SU-DHL-6 (cell line): ENCODE results near the gene GRID2.

Experiments used
- H2AFZ ChIP-seq: fragments of 200-600 bp; sonication (generic); 2 replicates; pipeline ENCODE4 v1.6.1; 2014; ENCODE audit warnings: low read depth, mild to moderate bottlenecking, moderate library complexity, mixed read lengths, antibody characterized with exemption, low read length; ENCODE audit not compliant: severe bottlenecking
- H3F3A ChIP-seq: fragments of 200-600 bp; shearing (Covaris generic); 2 replicates; pipeline ENCODE4 v1.6.0; 2016; ENCODE audit warnings: antibody characterized with exemption, mild to moderate bottlenecking; ENCODE audit not compliant: insufficient read depth
- H3K27ac ChIP-seq: fragments of 200-600 bp; sonication (generic); 2 replicates; pipeline ENCODE4 v1.5.1; 2016; ENCODE audit warnings: low read depth, mild to moderate bottlenecking, low read length, moderate library complexity, mixed read lengths
- H3K27me3 ChIP-seq: fragments of 200-600 bp; sonication (generic), shearing (Covaris generic); 2 replicates; pipeline ENCODE4 v1.6.0; 2014; ENCODE audit warnings: mild to moderate bottlenecking, low read length
- H3K36me3 ChIP-seq: fragments of 200-600 bp; sonication (generic); 2 replicates; pipeline ENCODE4 v1.6.1; 2014; ENCODE audit warnings: mild to moderate bottlenecking, low read length, mixed read lengths
- H3K4me2 ChIP-seq: fragments of 300-600, 200-600 bp; shearing (Covaris generic), sonication (generic); 2 replicates; pipeline ENCODE4 v1.6.0; 2014; ENCODE audit warnings: low read length, low read depth, mild to moderate bottlenecking; ENCODE audit not compliant: poor library complexity, severe bottlenecking
- H3K4me3 ChIP-seq: fragments of 200-600 bp; sonication (generic); 2 replicates; pipeline ENCODE4 v1.5.1; 2014; ENCODE audit warnings: antibody characterized with exemption, low read length, mild to moderate bottlenecking, mixed read lengths; ENCODE audit not compliant: insufficient read depth, poor library complexity, severe bottlenecking
- H3K79me2 ChIP-seq: fragments of 200-600 bp; sonication (generic); 2 replicates; pipeline ENCODE4 v1.6.1; 2014; ENCODE audit warnings: mild to moderate bottlenecking, low read length, moderate library complexity; ENCODE audit not compliant: insufficient read depth
- H3K9ac ChIP-seq: fragments of 200-600 bp; sonication (generic); 2 replicates; pipeline ENCODE4 v1.7.0; 2014; ENCODE audit warnings: mild to moderate bottlenecking, low read length
- H3K9me2 ChIP-seq: fragments of 200-600 bp; sonication (generic); replicated peaks from 2 replicates; pipeline ENCODE4 v1.6.1; 2014; ENCODE audit warnings: low read length; ENCODE audit not compliant: insufficient read depth
- H3K9me3 ChIP-seq: fragments of 200-600 bp; sonication (generic); 2 replicates; pipeline ENCODE4 v1.6.1; 2014; ENCODE audit warnings: low read length, mixed read lengths; ENCODE audit not compliant: insufficient read depth
- H4K20me1 ChIP-seq: fragments of 200-600 bp; sonication (generic); 2 replicates; pipeline ENCODE4 v1.6.1; 2014; ENCODE audit warnings: low read depth, mild to moderate bottlenecking, antibody characterized with exemption, low read length, moderate library complexity, mixed read lengths
- CTCF ChIP-seq: fragments of 200-600 bp; sonication (generic); IDR thresholded peaks from one replicate; pipeline ENCODE4 v1.5.1; 2017; ENCODE audit warnings: antibody characterized with exemption, mild to moderate bottlenecking, low read length, moderate library complexity; ENCODE audit not compliant: insufficient read depth, poor library complexity, severe bottlenecking
- EZH2phosphoT487 ChIP-seq: fragments of 200-600 bp; sonication (generic), shearing (Covaris generic); conservative IDR thresholded peaks from 2 replicates; pipeline ENCODE4 v1.6.1; 2018; ENCODE audit warnings: mild to moderate bottlenecking, antibody characterized with exemption, low read length, moderate library complexity, mixed read lengths

Gene GRID2

DNA sequence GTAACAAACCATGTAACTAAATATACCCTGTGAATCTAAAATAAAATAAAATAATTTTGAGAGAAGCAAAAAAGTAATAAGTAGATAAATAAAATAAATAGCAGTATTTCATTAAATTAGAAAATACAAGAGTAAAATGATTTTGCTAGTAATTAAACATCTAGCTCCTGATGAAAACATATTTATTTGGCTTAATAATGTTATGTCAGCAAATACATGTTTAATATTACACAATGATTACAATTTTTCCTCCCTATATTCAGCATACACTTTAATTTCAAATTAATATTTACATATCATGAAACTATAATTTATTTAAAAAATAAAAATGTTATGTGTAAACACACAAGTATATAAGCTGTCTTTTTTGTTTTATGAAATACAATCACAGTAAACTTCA, 697.1 kb downstream of the GRID2 start:
- no peak overlapping the region for H3K4me3 ChIP-seq
- no peaks in the 10 kb centered on the region for H3F3A ChIP-seq
- H3K36me3 ChIP-seq: no peaks in the 10 kb centered on the region
- no peaks in the 10 kb centered on the region for H3K9me2 ChIP-seq
- no peak for TF ChIP-seq EZH2phosphoT487
- TF ChIP-seq CTCF: no peak
- H2AFZ ChIP-seq: no peak overlapping the region
- no peaks in the 10 kb centered on the region for H3K9me3 ChIP-seq
- no peaks in the 10 kb centered on the region for H4K20me1 ChIP-seq
- H3K79me2 ChIP-seq: no peaks in the 10 kb centered on the region
- H3K4me2 ChIP-seq: no peak overlapping the region
- no peak overlapping the region for H3K27ac ChIP-seq
- no peak overlapping the region for H3K9ac ChIP-seq
- no peaks in the 10 kb centered on the region for H3K27me3 ChIP-seq

GRCh38 chr4:93002240-93002639, 698.5 kb downstream of the GRID2 start:
- no peak overlapping the region for H3K4me3 ChIP-seq
- H3F3A ChIP-seq: no peaks in the 10 kb centered on the region
- H3K9me3 ChIP-seq: no peaks in the 10 kb centered on the region
- H3K27ac ChIP-seq: no peak overlapping the region
- H3K9ac ChIP-seq: no peak overlapping the region
- no peaks in the 10 kb centered on the region for H3K79me2 ChIP-seq
- H3K27me3 ChIP-seq: no peaks in the 10 kb centered on the region
- no peak for TF ChIP-seq EZH2phosphoT487
- H3K4me2 ChIP-seq: no peak overlapping the region
- no peak overlapping the region for H2AFZ ChIP-seq
- H4K20me1 ChIP-seq: no peaks in the 10 kb centered on the region
- H3K9me2 ChIP-seq: no peaks in the 10 kb centered on the region
- H3K36me3 ChIP-seq: no peaks in the 10 kb centered on the region

DNA sequence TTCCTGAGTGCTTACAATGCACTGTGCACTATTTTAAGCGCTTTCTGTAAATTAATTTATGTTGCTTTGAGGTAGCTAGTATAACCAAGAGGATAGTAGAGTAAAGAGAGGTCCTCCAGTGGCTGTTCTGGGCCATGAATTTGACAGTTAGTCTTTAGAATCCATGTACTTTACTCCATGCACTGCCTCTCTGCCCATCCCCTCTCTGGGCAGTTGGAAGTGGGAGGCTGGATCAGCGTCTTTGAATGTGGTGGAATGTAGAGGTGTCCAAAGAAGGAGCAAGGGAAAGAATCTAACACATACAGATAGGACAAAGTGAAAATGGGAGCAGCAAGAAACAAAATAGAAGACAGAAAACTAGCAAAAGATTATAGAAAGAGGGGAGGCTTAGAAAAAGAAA, 712.6 kb downstream of the GRID2 start:
- H3K9ac ChIP-seq: no peak overlapping the region

GRCh38 chr4:93018243-93018642, 714.5 kb downstream of the GRID2 start:
- H3K4me3 ChIP-seq: no peak overlapping the region
- H3K27me3 ChIP-seq: no peaks in the 10 kb centered on the region
- no peaks in the 10 kb centered on the region for H3K9me3 ChIP-seq
- H3K9me2 ChIP-seq: no peaks in the 10 kb centered on the region
- H3K36me3 ChIP-seq: no peaks in the 10 kb centered on the region
- H4K20me1 ChIP-seq: no peaks in the 10 kb centered on the region
- no peaks in the 10 kb centered on the region for H3F3A ChIP-seq
- no peak overlapping the region for H3K4me2 ChIP-seq
- no peak overlapping the region for H3K27ac ChIP-seq
- no peak for TF ChIP-seq CTCF
- H3K79me2 ChIP-seq: no peaks in the 10 kb centered on the region
- H2AFZ ChIP-seq: no peak overlapping the region
- H3K9ac ChIP-seq: no peak overlapping the region

More for the DNA sequence above, 712.6 kb downstream of the GRID2 start:
- no peaks in the 10 kb centered on the region for H3K27me3 ChIP-seq
- TF ChIP-seq CTCF: no peak
- no peak for TF ChIP-seq EZH2phosphoT487
- no peaks in the 10 kb centered on the region for H3K9me2 ChIP-seq
- no peaks in the 10 kb centered on the region for H3K36me3 ChIP-seq
- H3F3A ChIP-seq: no peaks in the 10 kb centered on the region
- no peaks in the 10 kb centered on the region for H3K9me3 ChIP-seq
- H3K27ac ChIP-seq: no peak overlapping the region
- no peak overlapping the region for H2AFZ ChIP-seq
- H4K20me1 ChIP-seq: no peaks in the 10 kb centered on the region
- no peak overlapping the region for H3K4me2 ChIP-seq
- no peak overlapping the region for H3K4me3 ChIP-seq
- no peaks in the 10 kb centered on the region for H3K79me2 ChIP-seq
